ENCODE measurements around the gene HS3ST2. TPM values are rescaled to one million over a fixed set of nuclear protein-coding genes. Genes with fewer than 3 reads are reported as not detected.

HS3ST2 gene
- polyA plus RNA-seq (2013, experiment 1 of 2): 0.03 TPM
- polyA plus RNA-seq (2013, experiment 2 of 2): 0.01 TPM

DNA sequence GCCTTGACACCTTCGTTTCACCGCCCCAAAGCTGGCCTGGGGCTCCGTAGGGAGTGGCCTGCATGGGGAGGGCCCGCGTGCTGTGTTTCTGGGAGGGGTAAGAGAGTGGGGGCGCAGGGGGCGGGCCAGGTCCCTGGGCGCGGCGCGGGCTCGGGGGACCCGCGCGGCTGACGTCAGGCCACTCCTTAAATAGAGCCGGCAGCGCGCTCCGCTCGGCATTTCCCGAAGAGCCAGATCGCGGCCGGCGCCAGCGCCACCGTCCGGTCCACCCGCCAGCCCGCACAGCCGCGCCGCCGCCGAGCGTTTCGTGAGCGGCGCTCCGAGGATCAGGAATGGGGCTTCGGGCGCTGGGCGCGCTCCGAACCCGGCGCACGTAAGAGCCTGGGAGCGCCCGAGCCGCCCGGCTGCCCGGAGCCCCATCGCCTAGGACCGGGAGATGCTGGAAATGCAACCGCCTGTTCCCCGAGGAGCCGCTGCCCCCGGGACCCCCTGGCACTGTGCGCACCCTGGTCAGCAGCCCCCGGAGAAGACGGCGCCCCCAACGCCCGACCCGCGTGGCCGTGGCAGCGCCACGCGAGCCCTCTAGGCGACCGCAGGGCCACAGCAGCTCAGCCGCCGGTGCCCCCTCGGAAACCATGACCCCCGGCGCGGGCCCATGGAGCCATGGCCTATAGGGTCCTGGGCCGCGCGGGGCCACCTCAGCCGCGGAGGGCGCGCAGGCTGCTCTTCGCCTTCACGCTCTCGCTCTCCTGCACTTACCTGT is at the start of gene HS3ST2:
HS3ST2 (plus strand) TSS at position 215 of the 763 bp plus-strand sequence; CDS start at position 664, 449 bp downstream.
- Histone ChIP-seq H3K14ac (ENCODE audit: low read length) (peak within 1 kb of the TSS; percentile 75), H3K9me3 (replicated peaks in 1 of 2; ENCODE audit: control insufficient read depth in 2 of 2, insufficient read depth in 1 of 2, low read depth in 1 of 2, low read length in 2 of 2) (no peaks in the 10 kb centered on the region), H3K4me2 (ENCODE audit: insufficient read depth, low read length, poor library complexity, severe bottlenecking) (peak within 1 kb of the TSS; percentile 97), H3K79me1 (ENCODE audit: low read depth, low read length) (no peaks in the 10 kb centered on the region), H2BK12ac (ENCODE audit: low read length) (no peak within 1 kb of the TSS), H3K23ac (ENCODE audit: low read depth, low read length, poor library complexity) (peak within 1 kb of the TSS; percentile 68), H2AFZ (ENCODE audit: low read length) (peak within 1 kb of the TSS; percentile 40), H2BK15ac (ENCODE audit: low read length) (no peak within 1 kb of the TSS), H2AK5ac (ENCODE audit: low read depth, low read length) (no peak within 1 kb of the TSS), H3K4me3 (ENCODE audit: low read length in 2 of 2) (peak within 1 kb of the TSS in 1 of 2 donors; percentile 77), H3K4me1 (ENCODE audit: control insufficient read depth in 2 of 2, insufficient read depth in 1 of 2, low read depth in 1 of 2, low read length in 2 of 2) (peaks cover 0 to 8% of the 10 kb centered on the region in 2 donors), H3K18ac (ENCODE audit: low read length) (peak within 1 kb of the TSS; percentile 60), H3K36me3 (replicated peaks in 1 of 2; ENCODE audit: control insufficient read depth in 2 of 2, insufficient read depth in 2 of 2, low read length in 2 of 2) (no peaks in the 10 kb centered on the region), H3K27me3 (ENCODE audit: control insufficient read depth in 3 of 3, insufficient read depth in 3 of 3, low read depth in 1 of 3, low read length in 3 of 3) (peaks cover 17 to 58% (median 35%) of the 10 kb centered on the region in 3 experiments), H3K9ac (ENCODE audit: low read depth, low read length, poor library complexity) (peak within 1 kb of the TSS; percentile 51), H3K4ac (ENCODE audit: low read length) (no peak within 1 kb of the TSS), H3K27ac (replicated peaks; ENCODE audit: low read length) (no peak within 1 kb of the TSS), H2BK120ac (ENCODE audit: low read depth, low read length) (no peak within 1 kb of the TSS), H4K8ac (ENCODE audit: low read depth, low read length) (no peak within 1 kb of the TSS), H2BK5ac (ENCODE audit: low read length) (no peak within 1 kb of the TSS), H4K91ac (ENCODE audit: low read depth, low read length, poor library complexity) (no peak within 1 kb of the TSS)
- DNase-seq (ENCODE audit: low spot score): peak; percentile 64
- no CpG with 5 or more reads among the region's 90 CpGs for WGBS, 2 donors (ENCODE audit: extremely low coverage in 2 of 2, insufficient read length in 2 of 2, insufficient replicate concordance in 1 of 2)

GRCh38 chr16:22764662-22765327 is 49.2 kb upstream of the HS3ST2 start:
- Histone ChIP-seq H3K9me3 (replicated peaks in 1 of 2; ENCODE audit: control insufficient read depth in 2 of 2, insufficient read depth in 1 of 2, low read depth in 1 of 2, low read length in 2 of 2) (no peaks in the 10 kb centered on the region), H3K79me1 (ENCODE audit: low read depth, low read length) (no peaks in the 10 kb centered on the region), H3K27ac (replicated peaks; ENCODE audit: low read length) (no peak overlapping the region), H3K9ac (ENCODE audit: low read depth, low read length, poor library complexity) (no peak overlapping the region), H3K4me2 (ENCODE audit: insufficient read depth, low read length, poor library complexity, severe bottlenecking) (no peak overlapping the region), H4K8ac (ENCODE audit: low read depth, low read length) (no peak overlapping the region), H4K91ac (ENCODE audit: low read depth, low read length, poor library complexity) (no peak overlapping the region), H3K36me3 (replicated peaks in 1 of 2; ENCODE audit: control insufficient read depth in 2 of 2, insufficient read depth in 2 of 2, low read length in 2 of 2) (no peaks in the 10 kb centered on the region), H3K4me3 (ENCODE audit: low read length in 2 of 2) (no peak overlapping the region), H3K18ac (ENCODE audit: low read length) (no peak overlapping the region), H3K27me3 (ENCODE audit: control insufficient read depth in 3 of 3, insufficient read depth in 3 of 3, low read depth in 1 of 3, low read length in 3 of 3) (no peaks in the 10 kb centered on the region), H2AFZ (ENCODE audit: low read length) (peak overlapping the region; percentile 35), H2BK15ac (ENCODE audit: low read length) (no peak overlapping the region), H3K4ac (ENCODE audit: low read length) (no peak overlapping the region), H2AK5ac (ENCODE audit: low read depth, low read length) (no peak overlapping the region), H3K23ac (ENCODE audit: low read depth, low read length, poor library complexity) (no peak overlapping the region), H3K14ac (ENCODE audit: low read length) (no peak overlapping the region), H2BK5ac (ENCODE audit: low read length) (no peak overlapping the region), H2BK12ac (ENCODE audit: low read length) (no peak overlapping the region), H3K4me1 (ENCODE audit: control insufficient read depth in 2 of 2, insufficient read depth in 1 of 2, low read depth in 1 of 2, low read length in 2 of 2) (peaks cover 0 to 6% of the 10 kb centered on the region in 2 donors), H2BK120ac (ENCODE audit: low read depth, low read length) (no peak overlapping the region)
- WGBS, 2 donors (ENCODE audit: extremely low coverage in 2 of 2, insufficient read length in 2 of 2, insufficient replicate concordance in 1 of 2): no CpG with 5 or more reads among the region's 9 CpGs
- DNase-seq (ENCODE audit: low spot score): no peak

DNA sequence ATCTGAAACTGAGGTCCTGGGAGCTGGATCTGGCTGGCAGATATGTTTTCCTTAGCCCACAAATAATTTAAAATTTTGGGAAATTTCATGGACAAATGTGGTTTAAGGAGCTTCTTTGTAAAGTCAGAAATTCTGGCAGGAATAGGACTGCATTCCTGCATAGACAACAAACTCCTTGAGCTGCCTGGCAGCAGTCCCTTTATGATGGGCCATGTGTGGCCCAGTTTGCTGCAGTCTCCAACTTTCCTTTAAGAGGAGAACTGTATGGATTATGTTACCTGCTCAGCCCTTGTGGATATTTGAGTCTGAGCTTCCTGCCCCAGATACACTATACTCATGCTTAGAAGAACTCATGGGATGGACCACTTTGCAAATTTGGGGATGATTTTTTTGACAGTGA is 48.5 kb upstream of the HS3ST2 start:
- Histone ChIP-seq H3K27ac (replicated peaks; ENCODE audit: low read length) (no peak overlapping the region), H2BK12ac (ENCODE audit: low read length) (no peak overlapping the region), H3K27me3 (ENCODE audit: control insufficient read depth in 3 of 3, insufficient read depth in 3 of 3, low read depth in 1 of 3, low read length in 3 of 3) (no peaks in the 10 kb centered on the region), H2BK15ac (ENCODE audit: low read length) (no peak overlapping the region), H3K9ac (ENCODE audit: low read depth, low read length, poor library complexity) (no peak overlapping the region), H2BK120ac (ENCODE audit: low read depth, low read length) (no peak overlapping the region), H4K8ac (ENCODE audit: low read depth, low read length) (no peak overlapping the region), H3K4me1 (ENCODE audit: control insufficient read depth in 2 of 2, insufficient read depth in 1 of 2, low read depth in 1 of 2, low read length in 2 of 2) (peaks cover 0 to 6% of the 10 kb centered on the region in 2 donors), H3K9me3 (replicated peaks in 1 of 2; ENCODE audit: control insufficient read depth in 2 of 2, insufficient read depth in 1 of 2, low read depth in 1 of 2, low read length in 2 of 2) (no peaks in the 10 kb centered on the region), H4K91ac (ENCODE audit: low read depth, low read length, poor library complexity) (no peak overlapping the region), H3K18ac (ENCODE audit: low read length) (no peak overlapping the region), H3K23ac (ENCODE audit: low read depth, low read length, poor library complexity) (no peak overlapping the region), H3K79me1 (ENCODE audit: low read depth, low read length) (no peaks in the 10 kb centered on the region), H3K4me3 (ENCODE audit: low read length in 2 of 2) (no peak overlapping the region), H3K4me2 (ENCODE audit: insufficient read depth, low read length, poor library complexity, severe bottlenecking) (no peak overlapping the region), H3K36me3 (replicated peaks in 1 of 2; ENCODE audit: control insufficient read depth in 2 of 2, insufficient read depth in 2 of 2, low read length in 2 of 2) (no peaks in the 10 kb centered on the region), H3K4ac (ENCODE audit: low read length) (no peak overlapping the region), H2AK5ac (ENCODE audit: low read depth, low read length) (no peak overlapping the region), H3K14ac (ENCODE audit: low read length) (no peak overlapping the region), H2BK5ac (ENCODE audit: low read length) (no peak overlapping the region), H2AFZ (ENCODE audit: low read length) (no peak overlapping the region)
- DNase-seq (ENCODE audit: low spot score): no peak

- Histone ChIP-seq H3K4ac (ENCODE audit: low read length) (no peak overlapping the region), H3K27ac (replicated peaks; ENCODE audit: low read length) (no peak overlapping the region), H2AFZ (ENCODE audit: low read length) (no peak overlapping the region), H3K14ac (ENCODE audit: low read length) (no peak overlapping the region), H3K23ac (ENCODE audit: low read depth, low read length, poor library complexity) (no peak overlapping the region), H2AK5ac (ENCODE audit: low read depth, low read length) (no peak overlapping the region), H3K9me3 (replicated peaks in 1 of 2; ENCODE audit: control insufficient read depth in 2 of 2, insufficient read depth in 1 of 2, low read depth in 1 of 2, low read length in 2 of 2) (no peaks in the 10 kb centered on the region), H3K36me3 (replicated peaks in 1 of 2; ENCODE audit: control insufficient read depth in 2 of 2, insufficient read depth in 2 of 2, low read length in 2 of 2) (no peaks in the 10 kb centered on the region), H2BK12ac (ENCODE audit: low read length) (no peak overlapping the region), H3K4me1 (ENCODE audit: control insufficient read depth in 2 of 2, insufficient read depth in 1 of 2, low read depth in 1 of 2, low read length in 2 of 2) (peaks cover 0 to 2% of the 10 kb centered on the region in 2 donors), H4K91ac (ENCODE audit: low read depth, low read length, poor library complexity) (no peak overlapping the region), H2BK120ac (ENCODE audit: low read depth, low read length) (no peak overlapping the region), H3K27me3 (ENCODE audit: control insufficient read depth in 3 of 3, insufficient read depth in 3 of 3, low read depth in 1 of 3, low read length in 3 of 3) (no peaks in the 10 kb centered on the region), H2BK5ac (ENCODE audit: low read length) (no peak overlapping the region), H2BK15ac (ENCODE audit: low read length) (no peak overlapping the region), H3K4me2 (ENCODE audit: insufficient read depth, low read length, poor library complexity, severe bottlenecking) (no peak overlapping the region), H3K18ac (ENCODE audit: low read length) (no peak overlapping the region), H3K79me1 (ENCODE audit: low read depth, low read length) (no peaks in the 10 kb centered on the region), H4K8ac (ENCODE audit: low read depth, low read length) (no peak overlapping the region), H3K4me3 (ENCODE audit: low read length in 2 of 2) (no peak overlapping the region), H3K9ac (ENCODE audit: low read depth, low read length, poor library complexity) (no peak overlapping the region)
- no peak for DNase-seq (ENCODE audit: low spot score)
- WGBS, 2 donors (ENCODE audit: extremely low coverage in 2 of 2, insufficient read length in 2 of 2, insufficient replicate concordance in 1 of 2): no CpG with 5 or more reads among the region's 2 CpGs
Measured at GRCh38 chr16:22770866-22771265, 43.1 kb upstream of the HS3ST2 start.

Measured in neuronal stem cell (in vitro differentiated cells).